Measurements from ENCODE around the gene PSMA5. TPM values are rescaled to one million over a fixed set of nuclear protein-coding genes. Genes with fewer than 3 reads are reported as not detected.
A peak's percentile ranks its signal among the peaks of the same experiment; 100 is the strongest.
"Not testable (repeated sequence)": the region's sequence is repeated elsewhere in the genome, so short reads cannot be mapped to it uniquely, and the experiment has no call there.

The PSMA5 gene
- total RNA-seq, 3 donors from 2014 or later = 67.9 to 103 (median 71.0) TPM

- TF ChIP-seq, protein P1, sequence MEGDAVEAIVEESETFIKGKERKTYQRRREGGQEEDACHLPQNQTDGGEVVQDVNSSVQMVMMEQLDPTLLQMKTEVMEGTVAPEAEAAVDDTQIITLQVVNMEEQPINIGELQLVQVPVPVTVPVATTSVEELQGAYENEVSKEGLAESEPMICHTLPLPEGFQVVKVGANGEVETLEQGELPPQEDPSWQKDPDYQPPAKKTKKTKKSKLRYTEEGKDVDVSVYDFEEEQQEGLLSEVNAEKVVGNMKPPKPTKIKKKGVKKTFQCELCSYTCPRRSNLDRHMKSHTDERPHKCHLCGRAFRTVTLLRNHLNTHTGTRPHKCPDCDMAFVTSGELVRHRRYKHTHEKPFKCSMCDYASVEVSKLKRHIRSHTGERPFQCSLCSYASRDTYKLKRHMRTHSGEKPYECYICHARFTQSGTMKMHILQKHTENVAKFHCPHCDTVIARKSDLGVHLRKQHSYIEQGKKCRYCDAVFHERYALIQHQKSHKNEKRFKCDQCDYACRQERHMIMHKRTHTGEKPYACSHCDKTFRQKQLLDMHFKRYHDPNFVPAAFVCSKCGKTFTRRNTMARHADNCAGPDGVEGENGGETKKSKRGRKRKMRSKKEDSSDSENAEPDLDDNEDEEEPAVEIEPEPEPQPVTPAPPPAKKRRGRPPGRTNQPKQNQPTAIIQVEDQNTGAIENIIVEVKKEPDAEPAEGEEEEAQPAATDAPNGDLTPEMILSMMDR (IDR thresholded peaks at IDR 0.05) = no peak
- Histone ChIP-seq H3K36me3 (ENCODE audit: low read depth) (no peaks in the 10 kb centered on the region), H3K4me3 (no peak overlapping the region), H3K9me3 (no peaks in the 10 kb centered on the region), H3K4me1 (ENCODE audit: low read depth) (peaks cover 6% of the 10 kb centered on the region)
- no peak for DNase-seq
- ATAC-seq = no peak
- intact Hi-C loops (cut with DNase I, micrococcal nuclease) = no loop called here
Observed at GRCh38 chr1:109377698-109378097, 48.5 kb downstream of the PSMA5 start.

GRCh38 chr1:109373696-109374095, 52.6 kb downstream of the PSMA5 start:
- H3K9me3 ChIP-seq; H3K4me1 ChIP-seq (ENCODE audit: low read depth); H3K36me3 ChIP-seq (ENCODE audit: low read depth); ATAC-seq; intact Hi-C loops (cut with DNase I, micrococcal nuclease); DNase-seq; H3K4me3 ChIP-seq: not testable (repeated sequence)

- no peaks in the 10 kb centered on the region for H3K9me3 ChIP-seq
- ATAC-seq (peak; percentile 81), DNase-seq (peak in 2 of 3 donors; percentile 38 to 40)
- TF ChIP-seq, protein P1 (IDR thresholded peaks at IDR 0.05) = no peak
- H3K36me3 ChIP-seq (ENCODE audit: low read depth) = no peaks in the 10 kb centered on the region
- peaks cover 6% of the 10 kb centered on the region for H3K4me1 ChIP-seq (ENCODE audit: low read depth)
- intact Hi-C loops (cut with DNase I, micrococcal nuclease) = no loop called here
- H3K4me3 ChIP-seq = no peak overlapping the region
Observed at GRCh38 chr1:109373126-109373525, 53.1 kb downstream of the PSMA5 start.

- intact Hi-C loops (cut with DNase I, micrococcal nuclease) = no loop called here
- H3K4me1 ChIP-seq (ENCODE audit: low read depth) = peaks cover 6% of the 10 kb centered on the region
Observed at GRCh38 chr1:109372281-109372680, 54.0 kb downstream of the PSMA5 start.

DNA sequence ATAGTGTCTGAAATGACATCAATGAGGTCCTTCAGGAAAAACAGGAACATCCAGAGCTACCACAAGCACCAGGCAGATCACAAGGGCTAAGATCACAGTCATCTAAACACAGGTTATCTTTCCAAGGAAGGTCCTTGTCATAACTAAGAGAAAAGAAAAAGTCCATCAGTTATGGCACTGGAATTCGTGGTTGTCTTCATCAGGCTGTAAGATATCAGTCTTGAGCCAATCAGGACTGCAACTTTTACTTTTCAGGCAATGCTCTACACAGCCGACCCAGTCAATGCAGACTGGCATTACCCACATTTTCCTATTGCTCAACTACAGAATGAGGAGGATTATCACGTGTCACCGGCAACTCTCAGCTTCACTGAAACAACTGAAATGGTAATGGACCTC, 54.9 kb downstream of the PSMA5 start:
- intact Hi-C loops (cut with DNase I, micrococcal nuclease) = no loop called here
- H3K36me3 ChIP-seq (ENCODE audit: low read depth) = no peaks in the 10 kb centered on the region
- no peak for DNase-seq
- H3K4me1 ChIP-seq (ENCODE audit: low read depth) = peaks cover 6% of the 10 kb centered on the region
- TF ChIP-seq, protein P1 (IDR thresholded peaks at IDR 0.05) = no peak
- no peaks in the 10 kb centered on the region for H3K9me3 ChIP-seq
- H3K4me3 ChIP-seq = no peak overlapping the region
- peak; percentile 16 for ATAC-seq

More at GRCh38 chr1:109372281-109372680, 54.0 kb downstream of the PSMA5 start:
- TF ChIP-seq, protein P1 (IDR thresholded peaks at IDR 0.05) = no peak
- no peak for ATAC-seq
- H3K4me3 ChIP-seq = no peak overlapping the region
- no peak for DNase-seq
- no peaks in the 10 kb centered on the region for H3K9me3 ChIP-seq
- no peaks in the 10 kb centered on the region for H3K36me3 ChIP-seq (ENCODE audit: low read depth)

GRCh38 chr1:109370712-109371340, 55.4 kb downstream of the PSMA5 start:
- intact Hi-C loops (cut with DNase I, micrococcal nuclease) = no loop called here
- Histone ChIP-seq H3K4me3 (no peak overlapping the region), H3K4me1 (ENCODE audit: low read depth) (peaks cover 6% of the 10 kb centered on the region)

More at GRCh38 chr1:109370712-109371340, 55.4 kb downstream of the PSMA5 start:
- H3K36me3 ChIP-seq (ENCODE audit: low read depth) = no peaks in the 10 kb centered on the region
- DNase-seq (no peak), ATAC-seq (no peak)
- TF ChIP-seq, protein P1 (IDR thresholded peaks at IDR 0.05) = no peak
- H3K9me3 ChIP-seq = no peaks in the 10 kb centered on the region
